ENCODE results near the gene GALM. TPM values are rescaled to one million over a fixed set of nuclear protein-coding genes. Genes with fewer than 3 reads are reported as not detected.

Gene GALM
- total RNA-seq, 1 experiment from 2014 or later: 10.0 TPM

- no peak for TF ChIP-seq CTCF (conservative IDR thresholded peaks at IDR 0.05)
- Histone ChIP-seq H4K8ac (replicated peaks; ENCODE audit: insufficient read length, low read depth, low read length) (no peak overlapping the region), H2AK5ac (ENCODE audit: insufficient read length, low read length) (no peak overlapping the region), H3K27me3 (ENCODE audit: insufficient read depth, low read length) (no peaks in the 10 kb centered on the region), H2BK5ac (ENCODE audit: insufficient read length, low read length) (no peak overlapping the region), H3K56ac (ENCODE audit: insufficient read length, low read depth, low read length) (no peak overlapping the region), H3K14ac (ENCODE audit: insufficient read depth, low read length) (no peak overlapping the region), H3K79me2 (ENCODE audit: insufficient read depth, low read length) (no peaks in the 10 kb centered on the region), H2BK20ac (ENCODE audit: low read depth, low read length, poor library complexity, severe bottlenecking) (no peak overlapping the region), H2BK12ac (ENCODE audit: insufficient read length, low read depth, low read length) (no peak overlapping the region), H3K9ac (ENCODE audit: extremely low read depth, insufficient read length, low read length) (no peak overlapping the region), H4K20me1 (ENCODE audit: control insufficient read depth, insufficient read depth, insufficient read length) (no peaks in the 10 kb centered on the region), H2BK15ac (ENCODE audit: low read depth, low read length) (no peak overlapping the region), H3K18ac (ENCODE audit: insufficient read length, low read depth, low read length) (no peak overlapping the region), H3T11ph (ENCODE audit: low read length) (no peak overlapping the region), H3K27ac (ENCODE audit: insufficient read length, low read depth, low read length) (no peak overlapping the region), H2AFZ (ENCODE audit: low read length) (no peak overlapping the region), H3K4me2 (ENCODE audit: insufficient read depth, insufficient read length, low read length) (no peak overlapping the region), H3K9me3 (ENCODE audit: control insufficient read depth, low read depth, low read length) (no peaks in the 10 kb centered on the region), H3K23me2 (ENCODE audit: insufficient read length, low read depth, low read length, poor library complexity, severe bottlenecking) (no peaks in the 10 kb centered on the region), H4K91ac (ENCODE audit: insufficient read length, low read depth, low read length) (no peak overlapping the region), H3K4ac (ENCODE audit: low read depth, low read length) (no peak overlapping the region), H4K5ac (ENCODE audit: insufficient read length, low read depth, low read length) (no peak overlapping the region), H3K4me1 (ENCODE audit: insufficient read depth, low read length) (no peaks in the 10 kb centered on the region), H2BK120ac (ENCODE audit: low read depth, low read length, poor library complexity, severe bottlenecking) (no peak overlapping the region), H3K79me1 (ENCODE audit: insufficient read depth, low read depth, low read length, poor library complexity, severe bottlenecking) (no peaks in the 10 kb centered on the region), H3K23ac (ENCODE audit: insufficient read length, low read depth, low read length) (no peak overlapping the region)
- no peaks in the 10 kb centered on the region for H3K4me1 Mint-ChIP-seq
- no peaks in the 10 kb centered on the region for H3K9me3 Mint-ChIP-seq
- no peaks in the 10 kb centered on the region; a peak in 2 of 7 replicates for H3K36me3 Mint-ChIP-seq (ENCODE audit: insufficient read depth in 1 of 3, low read depth in 3 of 3)
- H3K27me3 Mint-ChIP-seq (ENCODE audit: low read depth): no peaks in the 10 kb centered on the region
- no peak overlapping the region for H3K27ac Mint-ChIP-seq
- DNase-seq: no peak
- H3K4me3 Mint-ChIP-seq: no peak overlapping the region
- no CpG with 5 or more reads among the region's 12 CpGs for WGBS (ENCODE audit: extremely low coverage, insufficient read length, low lambda C conversion rate)
Observed at GRCh38 chr2:38719706-38720105, 53.8 kb downstream of the GALM start.

Data from H9 (cell line).